HepG2 (cell line): ENCODE results near the gene ENTHD1. TPM values are rescaled to one million over a fixed set of nuclear protein-coding genes. Genes with fewer than 3 reads are reported as not detected.

ENCODE experiments used
- ATAC-seq: fragments of 200-7000 bp; cut with Tn5 transposase; 3 replicates; pipeline ENCODE4 v1.9.1; 2020; ENCODE audit warnings: mild to moderate bottlenecking, moderate library complexity
- BruUV-seq: library from RNA; stranded (reverse); fragments of 400-500 nt; replicated peaks from 2 replicates; lab custom pipeline; 2021; lab: Mats Ljungman, UMichigan
- CTCF ChIA-PET: fragments of 300-600 bp; formaldehyde crosslinking; extraction: SDS; loops from one replicate; lab custom pipeline; 2021; ENCODE audit warnings: low total read pairs, inconsistent platforms, low intra/inter-chr PET ratio; lab: Yijun Ruan, JAX
- POLR2A ChIA-PET: fragments of 350-600 bp; sonication (Branson Sonifier 250); formaldehyde crosslinking; loops from one replicate; lab custom pipeline; 2020; ENCODE audit warnings: antibody characterized with exemption, inconsistent platforms; lab: Yijun Ruan, JAX
- DNase-seq: peaks from one replicate; pipeline ENCODE4 v3.0.0-alpha.2; 2015; ENCODE audit warnings: low spot score
- FAIRE-seq: peaks from 3 replicates; lab custom pipeline; 2011; peaks lifted over from hg19 to GRCh38; lab: Jason Lieb, UNC
- H2AFZ ChIP-seq: one replicate; pipeline ENCODE4 v1.6.1; 2011; ENCODE audit warnings: low read length, inconsistent platforms
- H3K27ac ChIP-seq: fragments of 300-600 bp; 3 replicates; pipeline ENCODE4 v1.8.0; 2011; ENCODE audit warnings: mixed run types, mild to moderate bottlenecking, mixed read lengths, low read length, inconsistent platforms; ENCODE audit not compliant: insufficient read depth; ENCODE audit errors: extremely low read length
- H3K27me3 ChIP-seq, 2 experiments: fragments of 200-600 bp in 1 of 2; 2 replicates in 1 of 2; 3 replicates in 1 of 2; pipeline versions ENCODE4 v1.6.0 to v1.8.0; 2011; ENCODE audit warnings: low read length in 2 of 2, mild to moderate bottlenecking in 2 of 2, moderate library complexity in 2 of 2, inconsistent platforms in 1 of 2; ENCODE audit not compliant: insufficient read depth in 2 of 2, control insufficient read depth in 1 of 2
- H3K36me3 ChIP-seq, 2 experiments: fragments of 200-600 bp in 1 of 2; replicated peaks in 1 of 2; 2 replicates in 1 of 2; 3 replicates in 1 of 2; pipeline versions ENCODE4 v1.5.1 to v1.8.0; 2011; ENCODE audit warnings: low read length in 2 of 2, inconsistent platforms in 1 of 2; ENCODE audit not compliant: insufficient read depth in 2 of 2, control insufficient read depth in 1 of 2
- H3K4me1 ChIP-seq: 2 replicates; pipeline ENCODE4 v1.5.1; 2012; ENCODE audit warnings: low read length, inconsistent platforms; ENCODE audit not compliant: insufficient read depth
- H3K4me2 ChIP-seq: 2 replicates; pipeline ENCODE4 v1.6.0; 2011; ENCODE audit warnings: low read depth, low read length, inconsistent platforms
- H3K4me3 ChIP-seq, 3 experiments: fragments of 200-600 bp in 1 of 3; sonication (generic), shearing (Covaris generic) in 1 of 3; replicated peaks in 1 of 3; 2 replicates each; pipeline ENCODE4 v1.5.1; 2011 to 2016; ENCODE audit warnings: low read length in 3 of 3, inconsistent platforms in 2 of 3, low read depth in 2 of 3, mild to moderate bottlenecking in 2 of 3, control low read depth in 1 of 3, mixed read lengths in 1 of 3; ENCODE audit not compliant: insufficient read depth in 1 of 3
- H3K79me2 ChIP-seq: one replicate; pipeline ENCODE4 v1.6.1; 2011; ENCODE audit warnings: low read length, inconsistent platforms; ENCODE audit not compliant: insufficient read depth
- H3K9ac ChIP-seq: 2 replicates; pipeline ENCODE4 v1.6.0; 2011; ENCODE audit warnings: mild to moderate bottlenecking, low read depth, low read length, inconsistent platforms; ENCODE audit not compliant: insufficient read depth
- H3K9me3 ChIP-seq: 2 replicates; pipeline ENCODE4 v1.5.1; 2012; ENCODE audit warnings: mild to moderate bottlenecking, low read length
- H4K20me1 ChIP-seq: 2 replicates; pipeline ENCODE4 v1.6.0; 2011; ENCODE audit warnings: inconsistent platforms, mild to moderate bottlenecking, low read length, moderate library complexity; ENCODE audit not compliant: insufficient read depth
- CTCF ChIP-seq: sonication (generic); formaldehyde crosslinking; IDR thresholded peaks from 2 replicates; pipeline ENCODE4 v1.5.0; 2020; ENCODE audit warnings: mild to moderate bottlenecking, missing genetic modification reagents, moderate library complexity
- SMC3 ChIP-seq: IDR thresholded peaks from 2 replicates; pipeline ENCODE4 v1.6.1; 2011; ENCODE audit warnings: low read length, improper control_type of control experiment
- STAG1 ChIP-seq: sonication (generic); formaldehyde crosslinking; IDR thresholded peaks from 2 replicates; pipeline ENCODE4 v1.4.0; 2020; ENCODE audit warnings: missing genetic modification reagents
- WGBS: methylation state at CpG from one replicate; pipeline ENCODE4 v1.1.6; 2017; ENCODE audit warnings: low lambda C conversion rate; 5-methylcytosine and 5-hydroxymethylcytosine counted together
- in situ Hi-C: cut with HindIII; loops from 2 replicates; pipeline ENCODE4 v1.10.0; 2017; ENCODE audit warnings: low pct_unique_long_range_greater_than_20kb; ENCODE audit not compliant: extremely low pct_ligation_motif_present
- intact Hi-C: fragments of 100-400 bp; cut with micrococcal nuclease; formaldehyde crosslinking; loops from one replicate; pipeline ENCODE4 v1.10.0; 2022; ENCODE audit not compliant: unreplicated experiment
- polyA plus RNA-seq, 8 experiments: library from polyadenylated mRNA; depleted of rRNA in 3 of 8; stranded (reverse) in 7 of 8; unstranded in 1 of 8; fragments of >200 nt; fragmentation: Illumina TruSeq in 4 of 8; extraction: Trizol in 4 of 8; gene quantifications; 2 replicates each; pipeline versions ENCODE4 v1.2.1 to v1.2.3, GENCODE V29; 2011 to 2016; ENCODE audit warnings: low read depth in 4 of 8, missing spikeins in 1 of 8, mixed read lengths in 1 of 8; ENCODE audit not compliant: insufficient read depth in 1 of 8
- total RNA-seq, 5 experiments: library from RNA; depleted of rRNA; stranded (reverse); fragments of >200 nt; fragmentation: Illumina TruSeq; extraction: Trizol; gene quantifications; 2 replicates each; pipeline ENCODE4 v1.2.3, GENCODE V29; 2016; ENCODE audit warnings: low read depth in 1 of 5
- TF ChIP-seq, protein P1 (sequence below): sonication (generic); formaldehyde crosslinking; IDR thresholded peaks from 2 replicates; pipeline ENCODE4 v1.5.0; 2020; ENCODE audit warnings: missing genetic modification reagents

ENTHD1 gene
- total and polyA plus RNA-seq, 2 of the 13 experiments (the other 11 are each of a cell fraction or from before 2014, with no cell fraction given): not detected

GRCh38 chr22:39932918-39933649 is 39.5 kb upstream of the ENTHD1 start:
- no TSS peak for BruUV-seq
- H3K27me3 ChIP-seq: peaks cover 0 to 24% of the 10 kb centered on the region in 2 experiments; a peak in 3 of 5 replicates
- no peaks in the 10 kb centered on the region for H3K4me1 ChIP-seq
- no peak overlapping the region for H3K4me2 ChIP-seq
- no peaks in the 10 kb centered on the region for H3K9me3 ChIP-seq
- CTCF ChIA-PET: interaction anchor here (1.4 kb wide), 1 partner anchor 92 kb away, joined by 5 read pairs; no protein-coding TSS in a partner anchor
- POLR2A ChIA-PET: no interaction called here
- TF ChIP-seq, protein P1, sequence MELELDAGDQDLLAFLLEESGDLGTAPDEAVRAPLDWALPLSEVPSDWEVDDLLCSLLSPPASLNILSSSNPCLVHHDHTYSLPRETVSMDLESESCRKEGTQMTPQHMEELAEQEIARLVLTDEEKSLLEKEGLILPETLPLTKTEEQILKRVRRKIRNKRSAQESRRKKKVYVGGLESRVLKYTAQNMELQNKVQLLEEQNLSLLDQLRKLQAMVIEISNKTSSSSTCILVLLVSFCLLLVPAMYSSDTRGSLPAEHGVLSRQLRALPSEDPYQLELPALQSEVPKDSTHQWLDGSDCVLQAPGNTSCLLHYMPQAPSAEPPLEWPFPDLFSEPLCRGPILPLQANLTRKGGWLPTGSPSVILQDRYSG (CRISPR knock-in tag): no peak
- TF ChIP-seq CTCF (CRISPR knock-in tag) (peak; percentile 52), SMC3 (peak; percentile 70; the same call in 1 of the 2 replicates), STAG1 (peak; percentile 46)
- H3K27ac ChIP-seq: no peak overlapping the region
- H3K79me2 ChIP-seq: no peaks in the 10 kb centered on the region
- 48% methylated on average over 7 of the region's 7 CpGs for WGBS
- no peaks in the 10 kb centered on the region for H4K20me1 ChIP-seq
- FAIRE-seq (peak; percentile 34), ATAC-seq (no peak), DNase-seq (peak; percentile 29)
- intact Hi-C loops: loop anchor here (2.0 kb wide), 1 partner anchor 92 kb away; no protein-coding TSS in a partner anchor
- no peaks in the 10 kb centered on the region for H3K36me3 ChIP-seq
- in situ Hi-C loops: no loop called here
- H3K9ac ChIP-seq: no peak overlapping the region
- no peak overlapping the region for H2AFZ ChIP-seq
- H3K4me3 ChIP-seq: no peak overlapping the region
